Coronary artery (tissue), 2 donors: ENCODE results near the gene OXSR1.

Experiments used
- DNase-seq: peaks from one replicate; pipeline ENCODE4 v3.0.0-alpha.2; 2017; ENCODE audit warnings: low spot score
- H3K27ac ChIP-seq, 2 donors: fragments of 200-600 bp; sonication (generic); one replicate each; pipeline ENCODE4 v1.5.1; 2016 to 2019
- H3K4me3 ChIP-seq: fragments of 200-600 bp; sonication (generic); 2 replicates; pipeline ENCODE4 v1.5.1; 2016; ENCODE audit warnings: mild to moderate bottlenecking, moderate library complexity
- CTCF ChIP-seq: fragments of 200-600 bp; sonication (generic); IDR thresholded peaks from one replicate; pipeline ENCODE4 v1.5.1; 2019; ENCODE audit warnings: antibody characterized with exemption

OXSR1 gene

DNA sequence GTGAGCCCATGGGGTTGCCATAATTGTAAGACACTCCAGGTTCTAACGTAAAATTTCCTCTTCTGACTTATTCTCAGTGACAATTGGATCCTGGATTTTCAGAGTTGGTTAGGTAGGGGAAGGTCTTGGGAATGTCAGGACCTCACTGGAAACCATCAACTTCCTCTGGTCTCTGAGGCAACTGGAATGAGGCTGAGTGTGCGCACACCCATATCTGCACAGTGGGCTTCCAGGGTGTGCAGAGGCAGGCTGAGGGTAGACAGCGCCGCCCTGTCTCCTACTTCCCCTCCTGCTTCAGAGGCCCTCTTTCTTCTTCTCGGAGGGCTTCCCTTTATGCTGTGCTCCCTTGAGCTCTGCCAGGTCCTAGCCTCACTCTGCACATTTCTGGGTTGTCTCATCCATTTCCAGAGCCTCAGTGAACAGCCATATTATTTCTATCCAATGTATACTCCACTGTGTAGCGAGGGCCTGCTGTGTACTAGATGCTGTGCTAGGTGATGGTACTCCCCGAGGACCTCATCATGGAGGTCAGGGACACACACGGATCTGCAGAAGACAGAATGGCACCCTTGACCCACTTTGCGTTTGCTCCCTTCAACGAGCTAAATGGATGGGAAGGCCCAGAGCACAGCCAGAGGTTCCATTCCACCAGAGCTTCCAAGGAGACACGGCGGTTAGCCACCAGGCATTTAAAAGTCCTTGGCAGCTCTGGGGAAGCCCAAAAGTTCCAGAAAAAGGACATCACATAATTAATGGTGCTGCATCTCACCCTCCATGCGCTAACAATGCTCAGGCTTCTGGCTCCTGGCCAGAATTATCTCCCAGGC lies 46.7 kb upstream of the OXSR1 start:
- peak; percentile 65 for DNase-seq
- no peak overlapping the region for H3K4me3 ChIP-seq
- H3K27ac ChIP-seq: no peak overlapping the region
- TF ChIP-seq CTCF: no peak

- no peak for DNase-seq
- H3K4me3 ChIP-seq: no peak overlapping the region
- H3K27ac ChIP-seq: no peak overlapping the region
- no peak for TF ChIP-seq CTCF
These were observed 46.1 kb upstream of the OXSR1 start for GRCh38 chr3:38119248-38119544.

DNA sequence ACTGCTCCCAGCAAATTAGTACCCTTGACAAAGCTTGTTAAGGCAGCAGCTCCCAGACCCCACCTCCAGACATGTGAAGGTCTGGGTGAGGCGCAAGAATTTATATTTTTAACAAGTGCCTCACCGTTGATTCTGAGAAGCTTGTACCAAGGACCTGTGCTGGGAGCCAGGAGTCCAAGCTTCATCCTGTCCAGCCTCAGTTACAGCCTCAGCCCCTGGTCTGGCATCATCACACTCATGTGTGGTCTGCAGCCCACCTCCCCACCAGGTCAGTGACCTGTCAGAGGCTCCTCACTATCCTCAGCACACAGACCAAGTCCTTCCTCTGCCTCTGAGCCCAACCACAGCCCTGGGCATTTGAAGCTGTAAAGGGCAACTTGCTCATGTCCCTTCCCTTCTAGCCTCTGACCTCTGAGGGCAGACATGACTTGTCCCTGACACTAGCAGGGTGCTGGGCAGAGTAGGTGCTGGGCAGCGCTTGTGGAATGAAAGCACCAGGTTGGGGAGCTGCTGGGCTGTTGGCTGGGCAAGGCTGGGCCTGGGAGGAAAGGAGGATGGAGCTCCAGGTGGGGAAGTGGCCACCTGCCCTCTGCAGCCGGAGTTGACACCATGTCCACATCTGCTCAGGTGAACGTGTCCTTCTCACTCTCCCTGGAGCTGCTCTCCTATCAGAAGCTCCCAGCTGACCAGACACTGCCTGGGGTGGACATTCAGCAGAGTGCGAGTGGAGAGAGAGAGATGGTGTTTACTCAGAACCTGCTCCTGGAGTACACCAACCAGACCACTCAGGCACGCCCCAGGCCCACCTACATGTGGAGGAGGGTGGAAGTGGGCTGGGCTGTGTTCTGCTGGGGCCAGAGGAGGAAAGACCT lies 45.3 kb upstream of the OXSR1 start:
- no peak for TF ChIP-seq CTCF
- Histone ChIP-seq H3K4me3 (no peak overlapping the region), H3K27ac (no peak overlapping the region)
- peak; percentile 52 for DNase-seq

GRCh38 chr3:38120693-38121450 lies 44.5 kb upstream of the OXSR1 start:
- peak; percentile 72 for DNase-seq
- H3K4me3 ChIP-seq: no peak overlapping the region
- no peak overlapping the region for H3K27ac ChIP-seq
- TF ChIP-seq CTCF: no peak

DNA sequence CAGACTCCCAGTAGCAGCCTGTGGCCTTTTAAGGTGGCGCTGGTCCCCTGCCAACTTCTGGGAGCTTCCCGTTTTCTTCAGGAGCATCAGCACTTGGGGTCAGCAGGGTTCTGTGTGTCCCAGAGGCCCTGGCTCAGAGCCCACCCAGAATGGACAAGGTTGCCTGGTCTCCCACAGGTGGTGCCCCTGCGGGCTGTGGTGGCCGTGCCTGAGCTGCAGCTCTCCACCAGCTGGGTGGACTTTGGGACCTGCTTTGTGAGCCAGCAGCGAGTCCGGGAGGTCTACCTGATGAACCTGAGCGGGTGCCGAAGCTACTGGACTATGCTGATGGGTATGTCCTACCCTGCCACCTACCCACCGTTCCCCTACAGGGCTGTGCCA lies 43.9 kb upstream of the OXSR1 start:
- DNase-seq: no peak
- H3K4me3 ChIP-seq: no peak overlapping the region

More for the DNA sequence above, 43.9 kb upstream of the OXSR1 start:
- TF ChIP-seq CTCF: no peak
- no peak overlapping the region for H3K27ac ChIP-seq
